Spleen (tissue), 11 donors: Measurements from ENCODE around the gene GON4L. TPM values are rescaled to one million over a fixed set of nuclear protein-coding genes. Genes with fewer than 3 reads are reported as not detected.

Source experiments
- DNase-seq: peaks from one replicate; pipeline ENCODE4 v3.0.0-alpha.2; 2020
- H3K27ac ChIP-seq, 8 donors: fragments of 200-600 bp; sonication (generic) in 7 of 8; 1 replicate in 4 of 8; 2 replicates in 4 of 8; pipeline versions ENCODE4 v1.5.0 to v1.8.0; 2016 to 2021; ENCODE audit warnings: inconsistent platforms in 4 of 8, mild to moderate bottlenecking in 4 of 8, moderate library complexity in 1 of 8
- H3K27me3 ChIP-seq, 7 donors: fragments of 200-600 bp; sonication (generic) in 6 of 7; replicated peaks in 1 of 7; 1 replicate in 4 of 7; 2 replicates in 3 of 7; pipeline versions ENCODE4 v1.5.0 to v1.8.0; 2016 to 2021; ENCODE audit warnings: inconsistent platforms in 3 of 7, mild to moderate bottlenecking in 1 of 7
- H3K36me3 ChIP-seq, 6 donors: fragments of 200-600 bp; sonication (generic) in 5 of 6; 1 replicate in 4 of 6; 2 replicates in 2 of 6; pipeline versions ENCODE4 v1.5.0 to v1.8.0; 2016 to 2021; ENCODE audit warnings: inconsistent platforms in 2 of 6
- H3K4me1 ChIP-seq, 6 donors: fragments of 200-600 bp; sonication (generic) in 5 of 6; 1 replicate in 3 of 6; 2 replicates in 3 of 6; pipeline versions ENCODE4 v1.5.0 to v1.8.0; 2016 to 2021; ENCODE audit warnings: inconsistent platforms in 3 of 6
- H3K4me3 ChIP-seq, 8 donors: fragments of 200-600 bp; sonication (generic) in 7 of 8; 1 replicate in 4 of 8; 2 replicates in 4 of 8; pipeline versions ENCODE4 v1.5.0 to v1.8.0; 2016 to 2021; ENCODE audit warnings: inconsistent platforms in 4 of 8, mild to moderate bottlenecking in 4 of 8, moderate library complexity in 2 of 8
- H3K9me3 ChIP-seq, 8 donors: fragments of 200-600 bp; sonication (generic) in 7 of 8; 1 replicate in 4 of 8; 2 replicates in 4 of 8; pipeline versions ENCODE4 v1.5.0 to v1.8.0; 2016 to 2021; ENCODE audit warnings: inconsistent platforms in 4 of 8
- CTCF ChIP-seq, 11 experiments: fragments of 200-600 bp in 7 of 11; fragments of 450-650 bp in 4 of 11; sonication (generic) in 4 of 11; IDR thresholded peaks in 8 of 11; conservative IDR thresholded peaks in 3 of 11; 1 replicate in 7 of 11; 2 replicates in 4 of 11; pipeline versions ENCODE4 v1.4.0 to v1.8.0; 2016 to 2021; ENCODE audit warnings: antibody characterized with exemption in 11 of 11, inconsistent platforms in 4 of 11, mild to moderate bottlenecking in 1 of 11
- POLR2A ChIP-seq, 3 donors: fragments of 450-650 bp; IDR thresholded peaks; one replicate each; pipeline ENCODE4 v1.5.1; 2017; ENCODE audit warnings: antibody characterized with exemption in 3 of 3, mild to moderate bottlenecking in 1 of 3
- POLR2AphosphoS5 ChIP-seq, 3 donors: sonication (generic); formaldehyde crosslinking; IDR thresholded peaks; one replicate each; pipeline ENCODE4 v1.5.1; 2017; ENCODE audit warnings: antibody characterized with exemption in 3 of 3
- WGBS, 5 donors: extraction: QIAGEN DNeasy Blood & Tissue Kit in 3 of 5; methylation state at CpG; one replicate each; pipeline versions ENCODE4 v1.1.5 to v1.1.7; 2013 to 2018; 5-methylcytosine and 5-hydroxymethylcytosine counted together
- intact Hi-C: fragments of 100-400 bp; cut with DNase I; formaldehyde crosslinking; loops from one replicate; pipeline ENCODE4 v1.15.0; 2023; ENCODE audit warnings: low total_unique reads
- polyA plus RNA-seq, 3 donors: library from polyadenylated mRNA; stranded (reverse); fragments of 200-250 nt; gene quantifications; one replicate each; pipeline ENCODE4 v1.2.1, GENCODE V29; 2013
- total RNA-seq, 7 donors: library from RNA; depleted of rRNA in 3 of 7; stranded (reverse); fragments of >200 nt in 3 of 7; fragmentation: NEBNext Ultra II Directional in 4 of 7; extraction: Animal tissue kit (Norgen Biotek cat#: 25700) in 4 of 7; gene quantifications; one replicate each; pipeline versions ENCODE4 v1.1.0 to v1.2.1, GENCODE V29; 2016 to 2021
- donor health status: healthy with polysubstance abuse.
- donor health status: DM: no; HTN: no; CAD: no; lungs with moderate emphysema.
- donor health status: DM: no; HTN: no; CAD: no.
- donor health status: Bipolar disorder and iron deficiency.
- donor health status: healthy.
- donor health status: DM: no; HTN: no; CAD: no.
- donor health status: DM: yes; HTN: yes; CAD: no.

The GON4L gene
- total and polyA plus RNA-seq, 10 donors, result 12.3 to 103 (median 66.2) TPM

- Histone ChIP-seq H3K4me3 (no peak overlapping the region), H3K36me3 (peaks cover 0 to under 1% (median 0%) of the 10 kb centered on the region in 6 donors), H3K27ac (no peak overlapping the region), H3K27me3 (no peaks in the 10 kb centered on the region), H3K9me3 (no peaks in the 10 kb centered on the region), H3K4me1 (peaks cover 0 to 13% (median 0%) of the 10 kb centered on the region in 6 donors)
- 81 to 90% (median 87%) methylated on average over 9 of the region's 9 CpGs for WGBS, 5 donors
- no peak for DNase-seq
- intact Hi-C loops, result no loop called here
- no peak for TF ChIP-seq CTCF (IDR thresholded peaks at IDR 0.05 in 8 of 11, conservative IDR thresholded peaks at IDR 0.05 in 3 of 11)
- no peak for TF ChIP-seq POLR2A (IDR thresholded peaks at IDR 0.05)
- no peak for TF ChIP-seq POLR2AphosphoS5 (IDR thresholded peaks at IDR 0.05)
Measured at GRCh38 chr1:155873860-155874259, 16.8 kb upstream of the GON4L start.

- intact Hi-C loops, result no loop called here
- Histone ChIP-seq H3K4me1 (peaks cover 0 to 13% (median 0%) of the 10 kb centered on the region in 6 donors), H3K9me3 (no peaks in the 10 kb centered on the region), H3K4me3 (no peak overlapping the region), H3K27ac (peak overlapping the region in 1 of 8 donors; percentile 70), H3K36me3 (peaks cover 0 to 7% (median 0%) of the 10 kb centered on the region in 6 donors), H3K27me3 (no peaks in the 10 kb centered on the region)
- WGBS, 5 donors, result 91 to 98% (median 94%) methylated on average over 5 of the region's 5 CpGs
- DNase-seq, result no peak
- TF ChIP-seq POLR2A (IDR thresholded peaks at IDR 0.05) (no peak), CTCF (IDR thresholded peaks at IDR 0.05 in 8 of 11, conservative IDR thresholded peaks at IDR 0.05 in 3 of 11) (no peak), POLR2AphosphoS5 (IDR thresholded peaks at IDR 0.05) (no peak)
Measured at GRCh38 chr1:155872527-155872926, 15.5 kb upstream of the GON4L start.

- peaks cover 0 to 13% (median 0%) of the 10 kb centered on the region in 6 donors for H3K4me1 ChIP-seq
- H3K27ac ChIP-seq, result peak overlapping the region in 5 of 8 donors; percentile 24 to 70 (median 54)
- no peak overlapping the region for H3K4me3 ChIP-seq
- no peaks in the 10 kb centered on the region for H3K9me3 ChIP-seq
- 64 to 100% (median 71%) methylated on average over 1 of the region's 1 CpG; no CpG with 5 or more reads in 1 of the 5 donors for whole genome bisulfite sequencing, 5 donors
- intact Hi-C loops, result no loop called here
- TF ChIP-seq POLR2A (IDR thresholded peaks at IDR 0.05) (no peak), POLR2AphosphoS5 (IDR thresholded peaks at IDR 0.05) (peak in 2 of 3 donors; percentile 46 to 61)
- peak; percentile 77 for DNase-seq
- peaks cover 0 to 7% (median 0%) of the 10 kb centered on the region in 6 donors for H3K36me3 ChIP-seq
- H3K27me3 ChIP-seq, result no peaks in the 10 kb centered on the region
Measured at GRCh38 chr1:155871390-155871789, 14.4 kb upstream of the GON4L start.

GRCh38 chr1:155867766-155868165 lies 10.8 kb upstream of the GON4L start:
- intact Hi-C loops, result no loop called here
- no peaks in the 10 kb centered on the region for H3K27me3 ChIP-seq
- H3K36me3 ChIP-seq, result peaks cover 0 to 7% (median 0%) of the 10 kb centered on the region in 6 donors
- no peak overlapping the region for H3K4me3 ChIP-seq
- H3K4me1 ChIP-seq, result peaks cover 0 to 13% (median 0%) of the 10 kb centered on the region in 6 donors
- TF ChIP-seq POLR2A (IDR thresholded peaks at IDR 0.05) (no peak), POLR2AphosphoS5 (IDR thresholded peaks at IDR 0.05) (no peak), CTCF (IDR thresholded peaks at IDR 0.05 in 8 of 11, conservative IDR thresholded peaks at IDR 0.05 in 3 of 11) (no peak)
- no peak for DNase-seq
- WGBS, 5 donors, result 88 to 97% (median 92%) methylated on average over 8 of the region's 8 CpGs
- no peak overlapping the region for H3K27ac ChIP-seq
- no peaks in the 10 kb centered on the region for H3K9me3 ChIP-seq
